A549 (cell line): Measurements from ENCODE around the gene KCNJ1. TPM values are rescaled to one million over a fixed set of nuclear protein-coding genes. Genes with fewer than 3 reads are reported as not detected.

Source experiments
- ATAC-seq, 2 experiments: fragments of 200-7000 bp in 1 of 2; fragments of >200 bp in 1 of 2; cut with Nextera tagmentation in 1 of 2; cut with Tn5 transposase in 1 of 2; 3 replicates each; pipeline versions ENCODE4 v1.8.0 to v1.9.1; 2018 to 2020; ENCODE audit warnings: mild to moderate bottlenecking in 1 of 2, moderate library complexity in 1 of 2
- CTCF ChIA-PET: fragments of 300-600 bp; sonication (Branson Sonifier 250); formaldehyde crosslinking; extraction: SDS; loops from one replicate; lab custom pipeline; 2021; ENCODE audit warnings: antibody characterized with exemption, inconsistent platforms; lab: Yijun Ruan, JAX
- POLR2A ChIA-PET: fragments of 350-600 bp; formaldehyde crosslinking; extraction: SDS; loops from one replicate; lab custom pipeline; 2021; ENCODE audit warnings: antibody characterized with exemption, inconsistent platforms; lab: Yijun Ruan, JAX
- DNase-seq, 2 experiments: peaks; one replicate each; pipeline versions ENCODE4 v3.0.0 to v3.0.0-alpha.2; 2011 to 2016; ENCODE audit warnings: low read depth in 1 of 2, low spot score in 1 of 2
- FAIRE-seq: peaks from 2 replicates; lab custom pipeline; 2011; peaks lifted over from hg19 to GRCh38; lab: Jason Lieb, UNC
- H3K27ac ChIP-seq, 2 experiments: fragments of >200 bp; sonication (Bioruptor Twin); formaldehyde crosslinking; 3 replicates each; pipeline ENCODE4 v1.5.1; 2016 to 2017
- H3K4me1 ChIP-seq: fragments of >200 bp; sonication (Bioruptor Twin); formaldehyde crosslinking; 3 replicates; pipeline ENCODE4 v1.6.1; 2016
- H3K4me2 ChIP-seq: fragments of >200 bp; sonication (Bioruptor Twin); formaldehyde crosslinking; 3 replicates; pipeline ENCODE4 v1.6.1; 2016
- H3K4me3 ChIP-seq: fragments of >200 bp; sonication (Bioruptor Twin); formaldehyde crosslinking; 3 replicates; pipeline ENCODE4 v1.5.1; 2016
- H3K9me3 ChIP-seq: fragments of >200 bp; sonication (Bioruptor Twin); formaldehyde crosslinking; 3 replicates; pipeline ENCODE4 v1.6.1; 2016
- BHLHE40 ChIP-seq: IDR thresholded peaks from 2 replicates; pipeline ENCODE4 v1.6.1; 2012; ENCODE audit warnings: low read depth, low read length, inconsistent platforms
- CBX8 ChIP-seq: fragments of 200-600 bp; sonication (generic); IDR thresholded peaks from 2 replicates; pipeline ENCODE4 v1.6.1; 2016
- CTCF ChIP-seq: fragments of >200 bp; sonication (Bioruptor Twin); formaldehyde crosslinking; IDR thresholded peaks from 3 replicates; pipeline ENCODE4 v1.5.1; 2016
- EHF ChIP-seq: fragments of 250-450 bp; sonication (Bioruptor Pico); IDR thresholded peaks from 2 replicates; pipeline ENCODE4 v1.5.0; 2020; ENCODE audit warnings: mild to moderate bottlenecking
- ELK1 ChIP-seq: fragments of 150-350 bp; IDR thresholded peaks from 2 replicates; pipeline ENCODE4 v1.6.1; 2014; ENCODE audit warnings: low read depth, mild to moderate bottlenecking, low read length
- FOSL2 ChIP-seq, 2 experiments: fragments of 450-650 bp in 1 of 2; fragments of >200 bp in 1 of 2; sonication (Bioruptor Twin) in 1 of 2; formaldehyde crosslinking; IDR thresholded peaks; 2 replicates each; pipeline versions ENCODE4 v1.5.0 to v1.6.1; 2016 to 2020; ENCODE audit warnings: mild to moderate bottlenecking in 1 of 2, moderate library complexity in 1 of 2
- HDAC2 ChIP-seq: fragments of 200-600 bp; sonication (generic); IDR thresholded peaks from 2 replicates; pipeline ENCODE4 v1.6.1; 2016
- HOXB13 ChIP-seq: fragments of 250-450 bp; sonication (Bioruptor Pico); IDR thresholded peaks from 2 replicates; pipeline ENCODE4 v1.5.0; 2020; ENCODE audit warnings: low read depth, mild to moderate bottlenecking, moderate library complexity
- KDM1A ChIP-seq: fragments of 200-600 bp; sonication (generic); IDR thresholded peaks from 2 replicates; pipeline ENCODE4 v1.6.1; 2016; ENCODE audit warnings: low read depth, mild to moderate bottlenecking
- NR3C1 ChIP-seq: fragments of >200 bp; sonication (Bioruptor Twin); formaldehyde crosslinking; IDR thresholded peaks from 3 replicates; pipeline ENCODE4 v1.6.1; 2017
- PHF8 ChIP-seq: fragments of 200-600 bp; sonication (generic); IDR thresholded peaks from 2 replicates; pipeline ENCODE4 v1.6.1; 2016; ENCODE audit warnings: low read depth, mild to moderate bottlenecking, antibody characterized with exemption, moderate library complexity, borderline replicate concordance
- POLR2A ChIP-seq: IDR thresholded peaks from 2 replicates; pipeline ENCODE4 v1.6.1; 2012; ENCODE audit warnings: mild to moderate bottlenecking, low read length
- RNF2 ChIP-seq: fragments of 200-600 bp; sonication (generic); IDR thresholded peaks from 2 replicates; pipeline ENCODE4 v1.6.1; 2016; ENCODE audit warnings: low read depth, mild to moderate bottlenecking, antibody characterized with exemption, moderate library complexity, borderline replicate concordance
- TP53 ChIP-seq: fragments of 250-450 bp; sonication (Bioruptor Pico); IDR thresholded peaks from 2 replicates; pipeline ENCODE4 v1.5.0; 2021; ENCODE audit warnings: mild to moderate bottlenecking, moderate library complexity
- ZFP36 ChIP-seq: fragments of 450-650 bp; IDR thresholded peaks from 2 replicates; pipeline ENCODE4 v1.6.1; 2014; ENCODE audit warnings: borderline replicate concordance; ENCODE audit not compliant: partially characterized antibody
- WGBS: methylation state at CpG from one replicate; pipeline ENCODE4 v1.1.6; 2017; ENCODE audit errors: missing lambda C conversion rate; 5-methylcytosine and 5-hydroxymethylcytosine counted together
- polyA plus RNA-seq, 4 experiments: library from polyadenylated mRNA; depleted of rRNA in 3 of 4; stranded (reverse); fragments of >200 nt; fragmentation: RNase III in 1 of 4; extraction: RNeasy Plus Mini Kit Qiagen cat#74134 plus additional on column Dnase treatment in 1 of 4; gene quantifications; 2 replicates in 3 of 4; 3 replicates in 1 of 4; pipeline ENCODE4 v1.2.3, GENCODE V29; 2011 to 2017
- TF ChIP-seq, protein P1 (sequence below): fragments of >200 bp; sonication (Bioruptor Twin); formaldehyde crosslinking; IDR thresholded peaks from 2 replicates; pipeline ENCODE4 v1.6.1; 2016
- TF ChIP-seq, protein P2 (sequence below): fragments of >200 bp; sonication (Bioruptor Twin); formaldehyde crosslinking; IDR thresholded peaks from 3 replicates; pipeline ENCODE4 v1.6.1; 2016
- TF ChIP-seq, protein P3 (sequence below): fragments of 450-650 bp; IDR thresholded peaks from 2 replicates; pipeline ENCODE4 v1.6.1; 2014; ENCODE audit warnings: antibody characterized with exemption
- TF ChIP-seq, protein P4 (sequence below): fragments of 250-450 bp; sonication (Bioruptor Pico); IDR thresholded peaks from 2 replicates; pipeline ENCODE4 v1.5.0; 2021; ENCODE audit warnings: mild to moderate bottlenecking, moderate library complexity, borderline replicate concordance

The KCNJ1 gene
- polyA plus RNA-seq, 2 of the 4 experiments (the other 2 are of a cell fraction), result 0.12 TPM; not detected in 1

GRCh38 chr11:128872594-128872993 is 5.5 kb upstream of the KCNJ1 start:
- no peaks in the 10 kb centered on the region for H3K4me1 ChIP-seq
- whole genome bisulfite sequencing, result 29% methylated on average over 3 of the region's 3 CpGs
- no peak overlapping the region for H3K4me2 ChIP-seq
- DNase-seq, result no peak
- no peak overlapping the region for H3K4me3 ChIP-seq
- POLR2A ChIA-PET, result no interaction called here
- ATAC-seq, result no peak
- CTCF ChIA-PET, result no interaction called here
- no peak overlapping the region for H3K27ac ChIP-seq
- no peak for FAIRE-seq
- H3K9me3 ChIP-seq, result no peaks in the 10 kb centered on the region
- no peak for TF ChIP-seq POLR2A
- TF ChIP-seq, protein P1, sequence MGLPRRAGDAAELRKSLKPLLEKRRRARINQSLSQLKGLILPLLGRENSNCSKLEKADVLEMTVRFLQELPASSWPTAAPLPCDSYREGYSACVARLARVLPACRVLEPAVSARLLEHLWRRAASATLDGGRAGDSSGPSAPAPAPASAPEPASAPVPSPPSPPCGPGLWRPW, result no peak
- TF ChIP-seq PHF8, result no peak

DNA sequence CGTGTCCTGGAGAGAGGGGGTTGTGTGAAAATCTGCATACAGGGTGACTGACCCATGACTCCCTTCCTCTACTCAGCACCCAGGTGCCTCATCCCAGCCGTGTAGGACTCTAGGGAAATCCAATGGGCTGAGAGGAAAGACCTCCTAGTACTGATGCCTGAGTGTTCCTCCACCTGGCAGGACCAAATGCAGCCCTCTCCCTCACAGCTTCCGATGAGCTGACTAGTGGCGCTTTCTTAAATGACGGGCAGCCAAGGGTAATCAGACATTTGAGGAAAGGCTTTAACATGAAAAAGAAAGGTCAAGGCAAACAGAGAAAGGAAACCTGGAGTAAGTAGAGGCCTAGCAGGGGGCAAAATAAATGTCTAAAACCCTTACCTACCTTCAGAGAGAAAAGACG is 5.0 kb upstream of the KCNJ1 start:
- H3K9me3 ChIP-seq, result no peaks in the 10 kb centered on the region
- FAIRE-seq (no peak), DNase-seq (no peak), ATAC-seq (no peak)
- CTCF ChIA-PET, result no interaction called here
- H3K4me2 ChIP-seq, result no peak overlapping the region
- H3K27ac ChIP-seq, result no peak overlapping the region
- TF ChIP-seq TP53 (CRISPR knock-in tag), result no peak
- no peak for TF ChIP-seq HOXB13 (CRISPR knock-in tag)
- TF ChIP-seq POLR2A, result no peak
- TF ChIP-seq, protein P2, sequence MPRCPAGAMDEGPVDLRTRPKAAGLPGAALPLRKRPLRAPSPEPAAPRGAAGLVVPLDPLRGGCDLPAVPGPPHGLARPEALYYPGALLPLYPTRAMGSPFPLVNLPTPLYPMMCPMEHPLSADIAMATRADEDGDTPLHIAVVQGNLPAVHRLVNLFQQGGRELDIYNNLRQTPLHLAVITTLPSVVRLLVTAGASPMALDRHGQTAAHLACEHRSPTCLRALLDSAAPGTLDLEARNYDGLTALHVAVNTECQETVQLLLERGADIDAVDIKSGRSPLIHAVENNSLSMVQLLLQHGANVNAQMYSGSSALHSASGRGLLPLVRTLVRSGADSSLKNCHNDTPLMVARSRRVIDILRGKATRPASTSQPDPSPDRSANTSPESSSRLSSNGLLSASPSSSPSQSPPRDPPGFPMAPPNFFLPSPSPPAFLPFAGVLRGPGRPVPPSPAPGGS, result no peak
- no peak for TF ChIP-seq ZFP36
- TF ChIP-seq CBX8, result no peak
- no peak for TF ChIP-seq KDM1A
- TF ChIP-seq, protein P3, sequence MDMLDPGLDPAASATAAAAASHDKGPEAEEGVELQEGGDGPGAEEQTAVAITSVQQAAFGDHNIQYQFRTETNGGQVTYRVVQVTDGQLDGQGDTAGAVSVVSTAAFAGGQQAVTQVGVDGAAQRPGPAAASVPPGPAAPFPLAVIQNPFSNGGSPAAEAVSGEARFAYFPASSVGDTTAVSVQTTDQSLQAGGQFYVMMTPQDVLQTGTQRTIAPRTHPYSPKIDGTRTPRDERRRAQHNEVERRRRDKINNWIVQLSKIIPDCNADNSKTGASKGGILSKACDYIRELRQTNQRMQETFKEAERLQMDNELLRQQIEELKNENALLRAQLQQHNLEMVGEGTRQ, result no peak
- TF ChIP-seq NR3C1, result no peak
- TF ChIP-seq RNF2, result no peak
- TF ChIP-seq ELK1, result no peak
- TF ChIP-seq FOSL2 (IDR thresholded peaks at IDR 0.05), result no peak
- TF ChIP-seq FOSL2 (CRISPR knock-in tag; IDR thresholded peaks at IDR 0.05), result no peak
- no peak for TF ChIP-seq BHLHE40
- no peak for TF ChIP-seq HDAC2
- no peak for TF ChIP-seq CTCF
- TF ChIP-seq, protein P4, sequence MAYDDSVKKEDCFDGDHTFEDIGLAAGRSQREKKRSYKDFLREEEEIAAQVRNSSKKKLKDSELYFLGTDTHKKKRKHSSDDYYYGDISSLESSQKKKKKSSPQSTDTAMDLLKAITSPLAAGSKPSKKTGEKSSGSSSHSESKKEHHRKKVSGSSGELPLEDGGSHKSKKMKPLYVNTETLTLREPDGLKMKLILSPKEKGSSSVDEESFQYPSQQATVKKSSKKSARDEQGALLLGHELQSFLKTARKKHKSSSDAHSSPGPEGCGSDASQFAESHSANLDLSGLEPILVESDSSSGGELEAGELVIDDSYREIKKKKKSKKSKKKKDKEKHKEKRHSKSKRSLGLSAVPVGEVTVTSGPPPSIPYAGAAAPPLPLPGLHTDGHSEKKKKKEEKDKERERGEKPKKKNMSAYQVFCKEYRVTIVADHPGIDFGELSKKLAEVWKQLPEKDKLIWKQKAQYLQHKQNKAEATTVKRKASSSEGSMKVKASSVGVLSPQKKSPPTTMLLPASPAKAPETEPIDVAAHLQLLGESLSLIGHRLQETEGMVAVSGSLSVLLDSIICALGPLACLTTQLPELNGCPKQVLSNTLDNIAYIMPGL (CRISPR knock-in tag), result no peak
- no peak for TF ChIP-seq EHF (CRISPR knock-in tag)
- no peaks in the 10 kb centered on the region for H3K4me1 ChIP-seq
- no peak overlapping the region for H3K4me3 ChIP-seq
- 62% methylated on average over 6 of the region's 6 CpGs for WGBS
- POLR2A ChIA-PET, result no interaction called here
